Activated naive CD4-positive, alpha-beta T cell treated with anti-CD3 and anti-CD28 coated beads, Interleukin-2, amount 10 ng/mL, durations not matched to agents 5 hours and 36 hours (primary cell): ENCODE measurements around the gene CCNB2. TPM values are rescaled to one million over a fixed set of nuclear protein-coding genes. Genes with fewer than 3 reads are reported as not detected.

Experiments
- microRNA-seq: library from miRNA; unstranded; fragments of <30 nt; microRNA quantifications from one replicate; pipeline ENCODE4 v1.2.0, GENCODE V29; 2022; ENCODE audit warnings: borderline microRNAs expressed, borderline replicate concordance
- total RNA-seq, 2 experiments: library from RNA; stranded (reverse); gene quantifications; one replicate each; pipeline ENCODE4 v1.2.3, GENCODE V29; 2021

The CCNB2 gene
- total RNA-seq: 10 to 100 TPM; 67.3 to 68.5 TPM

GRCh38 chr15:59104912-59105732 lies at the start of gene CCNB2:
Gene CCNB2 (plus strand): TSS chr15:59105146. CDS start chr15:59105269, 123 bp downstream.

Small RNAs within 50 kb of the gene (microRNA-seq; reads per million reads assigned to microRNA genes)
- gene MIR2116: not detected

Other genes with a start within 250 kb of the CCNB2 start
- 100 to 1,000 TPM; 103 to 115 TPM for gene SLTM, start 171.5 kb upstream of the CCNB2 start, total RNA-seq
- 10 to 100 TPM; 38.9 to 40.8 TPM for gene RNF111, start 117.5 kb upstream of the CCNB2 start, total RNA-seq
- gene LDHAL6B, start 101.7 kb downstream of the CCNB2 start, total RNA-seq: not detected